Activated CD8-positive, alpha-beta memory T cell treated with anti-CD3 and anti-CD28 coated beads, Interleukin-2, amount 50 U/mL, for 24 hours (primary cell): ENCODE measurements around the gene PTPRU.

Experiments
- DNase-seq: peaks from one replicate; pipeline ENCODE4 v3.0.0-alpha.2; 2020; ENCODE audit errors: extremely low read depth

Gene PTPRU

DNA sequence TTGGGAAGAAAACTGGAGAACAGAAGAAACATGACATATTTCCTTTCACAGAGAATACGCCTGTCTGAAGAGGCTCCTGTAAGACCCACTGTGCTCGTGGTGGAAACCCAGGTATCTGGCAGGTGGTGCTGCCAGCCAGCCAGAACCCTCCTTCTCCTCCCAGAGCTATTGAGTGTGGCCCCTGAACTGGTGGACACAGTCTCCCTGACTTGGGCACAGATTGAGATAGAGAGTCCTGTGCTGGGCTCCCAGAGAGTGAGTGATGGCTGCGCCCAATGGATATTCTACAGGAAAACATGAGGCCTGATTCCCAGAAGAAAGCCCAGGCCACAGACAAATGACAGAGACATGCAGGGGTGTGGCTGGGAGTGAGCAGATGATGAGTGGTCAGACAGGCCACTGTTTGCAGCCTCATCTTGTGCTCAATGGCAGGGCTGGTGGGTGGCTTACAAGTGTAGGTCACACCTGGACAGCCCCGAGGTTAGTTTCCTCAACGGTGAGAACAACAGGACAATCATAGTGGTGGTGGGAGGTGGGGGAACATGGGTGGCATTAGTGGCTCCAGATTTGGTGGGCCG is 127.9 kb downstream of the PTPRU start:
- DNase-seq: no peak

DNA sequence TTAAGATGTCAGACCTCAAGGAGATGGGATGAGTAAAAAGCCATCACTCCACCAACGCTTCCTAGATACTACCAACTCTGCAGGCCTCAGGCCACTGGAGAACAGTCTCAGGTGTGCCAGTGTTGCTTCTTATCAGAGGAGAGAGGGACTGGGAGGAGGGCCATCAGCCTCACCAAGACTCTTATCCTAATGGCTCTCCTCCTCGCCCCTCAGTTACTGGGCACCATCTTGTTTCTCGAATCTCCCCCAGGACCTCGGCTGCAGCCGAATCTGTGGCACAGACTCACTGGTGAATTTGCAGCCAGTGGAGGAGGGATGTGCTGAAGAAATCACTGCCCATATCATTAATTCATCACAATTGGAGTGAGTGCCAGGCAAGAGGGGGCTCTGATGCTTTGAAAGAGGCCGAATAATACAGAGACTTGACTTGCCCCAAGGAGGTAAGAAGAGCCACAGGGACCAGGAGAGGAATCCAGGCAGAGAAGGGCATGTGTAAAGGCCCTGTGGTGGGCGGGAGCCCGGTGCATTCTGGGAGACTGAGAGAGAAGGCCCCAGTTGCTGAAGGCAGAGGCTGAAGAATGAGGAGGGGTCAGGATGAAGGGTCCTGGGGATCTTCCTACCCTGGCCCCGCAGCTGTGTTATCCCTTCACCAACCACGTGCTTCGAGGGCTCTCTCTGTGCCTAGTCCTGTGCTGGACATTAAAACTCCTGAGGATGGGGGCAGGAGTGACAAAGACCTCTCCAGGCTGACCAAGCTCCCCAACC is 129.8 kb downstream of the PTPRU start:
- no peak for DNase-seq

- DNase-seq: no peak
Measured at GRCh38 chr1:29368936-29369932, 132.9 kb downstream of the PTPRU start.

GRCh38 chr1:29370067-29370466 is 133.7 kb downstream of the PTPRU start:
- no peak for DNase-seq

- DNase-seq: no peak
Measured at GRCh38 chr1:29371332-29371731, 135.0 kb downstream of the PTPRU start.

- DNase-seq: no peak
Measured at GRCh38 chr1:29372108-29372507, 135.8 kb downstream of the PTPRU start.
